Measurements from ENCODE around the gene MAMLD1. TPM values are rescaled to one million over a fixed set of nuclear protein-coding genes. Genes with fewer than 3 reads are reported as not detected.

The MAMLD1 gene
- total and polyA plus RNA-seq, 3 experiments from 2014 or later = 1.8 to 7.3 (median 6.2) TPM

GRCh38 chrX:150455215-150455608, 92.1 kb downstream of the MAMLD1 start:
- H3K4me1 ChIP-seq (ENCODE audit: insufficient read depth, low read length) = peaks cover 16% of the 10 kb centered on the region
- Mint-ChIP-seq H3K4me3 (no peak overlapping the region), H3K9me3 (no peaks in the 10 kb centered on the region), H3K4me1 (peaks cover 10 to 18% (median 11%) of the 10 kb centered on the region in 3 donors), H3K27ac (no peak overlapping the region), H3K27me3 (peaks cover 0 to 1% of the 10 kb centered on the region in 2 donors), H3K36me3 (peaks cover 0 to 8% (median 8%) of the 10 kb centered on the region in 3 donors)
- H3K9me3 ChIP-seq (ENCODE audit: low read length) = no peaks in the 10 kb centered on the region
- H3K36me3 ChIP-seq (ENCODE audit: insufficient read depth, low read length) = no peaks in the 10 kb centered on the region
- POLR2A ChIA-PET = no interaction called here
- H3K4me3 ChIP-seq (ENCODE audit: low read length) = no peak overlapping the region
- CTCF ChIA-PET = no interaction called here
- no peak for DNase-seq
- H3K27me3 ChIP-seq (ENCODE audit: insufficient read depth, low read length, poor library complexity, severe bottlenecking) = no peaks in the 10 kb centered on the region
- no peak overlapping the region for H3K27ac ChIP-seq (ENCODE audit: low read depth, low read length)

- Histone ChIP-seq H3K4me1 (ENCODE audit: insufficient read depth, low read length) (peaks cover 8% of the 10 kb centered on the region), H3K27me3 (ENCODE audit: insufficient read depth, low read length, poor library complexity, severe bottlenecking) (no peaks in the 10 kb centered on the region), H3K4me3 (ENCODE audit: low read length) (no peak overlapping the region), H3K27ac (ENCODE audit: low read depth, low read length) (no peak overlapping the region), H3K9me3 (ENCODE audit: low read length) (no peaks in the 10 kb centered on the region), H3K36me3 (ENCODE audit: insufficient read depth, low read length) (no peaks in the 10 kb centered on the region)
- H3K4me1 Mint-ChIP-seq = peaks cover 10 to 11% (median 11%) of the 10 kb centered on the region in 3 donors
- ChIA-PET POLR2A (no interaction called here), CTCF (no interaction called here)
- H3K27me3 Mint-ChIP-seq = peaks cover 0 to 3% of the 10 kb centered on the region in 2 donors
- H3K36me3 Mint-ChIP-seq = peaks cover 0 to 8% (median 8%) of the 10 kb centered on the region in 3 donors
- no peaks in the 10 kb centered on the region for H3K9me3 Mint-ChIP-seq
- no peak overlapping the region for H3K4me3 Mint-ChIP-seq
- peak overlapping the region in 1 of 8 donors; percentile 77 for H3K27ac Mint-ChIP-seq
- no peak for DNase-seq
Measured at GRCh38 chrX:150456466-150456865, 93.3 kb downstream of the MAMLD1 start.

GRCh38 chrX:150456941-150457340, 93.8 kb downstream of the MAMLD1 start:
- H3K27ac ChIP-seq (ENCODE audit: low read depth, low read length) = no peak overlapping the region
- peaks cover 8% of the 10 kb centered on the region for H3K4me1 ChIP-seq (ENCODE audit: insufficient read depth, low read length)
- peaks cover 10 to 11% (median 11%) of the 10 kb centered on the region in 3 donors for H3K4me1 Mint-ChIP-seq
- POLR2A ChIA-PET = no interaction called here
- H3K36me3 ChIP-seq (ENCODE audit: insufficient read depth, low read length) = no peaks in the 10 kb centered on the region
- no peaks in the 10 kb centered on the region for H3K27me3 ChIP-seq (ENCODE audit: insufficient read depth, low read length, poor library complexity, severe bottlenecking)
- H3K4me3 ChIP-seq (ENCODE audit: low read length) = no peak overlapping the region
- peaks cover 0 to 3% of the 10 kb centered on the region in 2 donors for H3K27me3 Mint-ChIP-seq
- H3K36me3 Mint-ChIP-seq = peaks cover 0 to 8% (median 8%) of the 10 kb centered on the region in 3 donors
- CTCF ChIA-PET = no interaction called here
- no peaks in the 10 kb centered on the region for H3K9me3 Mint-ChIP-seq
- H3K4me3 Mint-ChIP-seq = no peak overlapping the region
- no peak for DNase-seq
- H3K27ac Mint-ChIP-seq = no peak overlapping the region
- H3K9me3 ChIP-seq (ENCODE audit: low read length) = no peaks in the 10 kb centered on the region

DNA sequence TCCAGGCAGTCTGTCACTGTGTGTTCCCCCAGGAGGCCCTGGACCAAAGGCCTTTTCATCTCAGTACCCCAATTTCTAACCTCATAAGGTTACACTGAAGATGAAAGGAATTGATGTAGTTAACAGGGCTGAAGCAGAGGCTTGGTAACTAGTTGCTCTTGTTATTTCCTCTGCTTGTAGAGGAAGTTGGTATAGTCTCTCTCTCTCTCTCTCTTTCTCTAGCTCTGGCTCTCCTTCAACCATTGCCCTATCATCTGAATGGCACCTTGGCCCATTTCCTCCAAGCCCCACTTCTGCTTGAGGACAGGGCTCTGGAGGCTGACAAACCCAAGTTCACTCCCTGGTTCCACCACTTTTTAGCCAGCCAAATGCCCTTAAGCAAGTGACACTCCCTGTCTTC, 96.1 kb downstream of the MAMLD1 start:
- CTCF ChIA-PET = no interaction called here
- H3K9me3 Mint-ChIP-seq = no peaks in the 10 kb centered on the region
- POLR2A ChIA-PET = no interaction called here

GRCh38 chrX:150460063-150460462, 96.9 kb downstream of the MAMLD1 start:
- Histone ChIP-seq H3K9me3 (ENCODE audit: low read length) (no peaks in the 10 kb centered on the region), H3K4me3 (ENCODE audit: low read length) (no peak overlapping the region), H3K27me3 (ENCODE audit: insufficient read depth, low read length, poor library complexity, severe bottlenecking) (no peaks in the 10 kb centered on the region), H3K27ac (ENCODE audit: low read depth, low read length) (no peak overlapping the region), H3K36me3 (ENCODE audit: insufficient read depth, low read length) (no peaks in the 10 kb centered on the region), H3K4me1 (ENCODE audit: insufficient read depth, low read length) (peaks cover 8% of the 10 kb centered on the region)
- peaks cover 0 to 3% of the 10 kb centered on the region in 2 donors for H3K27me3 Mint-ChIP-seq
- H3K4me3 Mint-ChIP-seq = no peak overlapping the region
- H3K9me3 Mint-ChIP-seq = no peaks in the 10 kb centered on the region
- CTCF ChIA-PET = no interaction called here
- H3K4me1 Mint-ChIP-seq = peaks cover 10 to 11% (median 11%) of the 10 kb centered on the region in 3 donors
- no peak overlapping the region for H3K27ac Mint-ChIP-seq
- POLR2A ChIA-PET = no interaction called here
- DNase-seq = no peak
- H3K36me3 Mint-ChIP-seq = no peaks in the 10 kb centered on the region

More for the DNA sequence above, 96.1 kb downstream of the MAMLD1 start:
- H3K27ac ChIP-seq (ENCODE audit: low read depth, low read length) = no peak overlapping the region
- no peak for DNase-seq
- H3K36me3 ChIP-seq (ENCODE audit: insufficient read depth, low read length) = no peaks in the 10 kb centered on the region
- Mint-ChIP-seq H3K36me3 (no peaks in the 10 kb centered on the region), H3K27me3 (peaks cover 0 to 3% of the 10 kb centered on the region in 2 donors), H3K27ac (peak overlapping the region in 4 of 8 donors; percentile 15 to 96 (median 64)), H3K4me1 (peaks cover 10 to 11% (median 11%) of the 10 kb centered on the region in 3 donors), H3K4me3 (no peak overlapping the region)
- peaks cover 8% of the 10 kb centered on the region for H3K4me1 ChIP-seq (ENCODE audit: insufficient read depth, low read length)
- no peaks in the 10 kb centered on the region for H3K9me3 ChIP-seq (ENCODE audit: low read length)
- no peaks in the 10 kb centered on the region for H3K27me3 ChIP-seq (ENCODE audit: insufficient read depth, low read length, poor library complexity, severe bottlenecking)
- no peak overlapping the region for H3K4me3 ChIP-seq (ENCODE audit: low read length)

DNA sequence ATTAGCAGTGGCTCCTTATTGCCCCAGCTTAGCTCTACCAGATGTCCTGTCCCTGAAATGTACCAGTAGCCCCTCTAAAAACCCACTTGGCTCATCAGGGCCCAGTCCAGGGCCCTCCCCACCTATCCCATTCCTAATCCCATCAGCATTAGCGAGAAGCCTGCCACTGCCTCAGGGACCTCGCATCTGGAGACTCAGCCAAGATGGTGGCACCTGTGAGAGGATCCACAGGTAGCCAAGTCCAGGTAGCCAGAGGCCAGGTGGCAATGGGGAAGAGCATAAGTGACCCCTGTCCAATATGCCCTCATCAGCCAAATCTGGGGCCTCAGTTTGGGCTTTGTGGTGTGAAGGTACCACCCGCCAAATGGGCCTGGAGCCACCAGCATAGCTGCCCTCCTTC, 97.7 kb downstream of the MAMLD1 start:
- no peaks in the 10 kb centered on the region for H3K9me3 ChIP-seq (ENCODE audit: low read length)
- Mint-ChIP-seq H3K27ac (no peak overlapping the region), H3K4me3 (no peak overlapping the region), H3K27me3 (peaks cover 0 to 3% of the 10 kb centered on the region in 2 donors), H3K4me1 (peaks cover 10 to 11% (median 11%) of the 10 kb centered on the region in 3 donors), H3K9me3 (no peaks in the 10 kb centered on the region), H3K36me3 (no peaks in the 10 kb centered on the region)
- H3K4me1 ChIP-seq (ENCODE audit: insufficient read depth, low read length) = peaks cover 8% of the 10 kb centered on the region
- no peak overlapping the region for H3K27ac ChIP-seq (ENCODE audit: low read depth, low read length)
- ChIA-PET POLR2A (no interaction called here), CTCF (no interaction called here)
- H3K27me3 ChIP-seq (ENCODE audit: insufficient read depth, low read length, poor library complexity, severe bottlenecking) = no peaks in the 10 kb centered on the region
- H3K36me3 ChIP-seq (ENCODE audit: insufficient read depth, low read length) = no peaks in the 10 kb centered on the region
- H3K4me3 ChIP-seq (ENCODE audit: low read length) = no peak overlapping the region
- DNase-seq = no peak

DNA sequence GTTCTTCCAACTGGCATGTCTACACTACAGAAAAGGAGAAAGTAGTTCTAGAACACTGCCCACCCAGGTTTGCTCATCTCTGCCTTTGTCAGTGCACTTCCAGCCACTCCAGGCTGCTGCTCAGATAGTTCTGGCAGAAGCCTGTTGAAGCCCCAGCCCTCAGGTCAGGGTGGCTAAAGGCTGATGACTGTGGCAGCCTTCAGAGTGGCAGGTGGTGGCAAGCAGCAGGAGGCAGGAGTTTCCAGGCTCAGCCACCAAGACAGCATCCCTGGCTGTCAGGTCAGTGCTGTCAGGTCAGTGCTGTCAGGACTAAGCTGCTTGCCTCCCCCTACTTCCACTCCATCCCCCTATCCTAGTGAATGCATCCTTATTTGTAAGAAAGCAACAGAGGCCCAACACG, 100.4 kb downstream of the MAMLD1 start:
- POLR2A ChIA-PET = no interaction called here
- Histone ChIP-seq H3K27me3 (ENCODE audit: insufficient read depth, low read length, poor library complexity, severe bottlenecking) (no peaks in the 10 kb centered on the region), H3K36me3 (ENCODE audit: insufficient read depth, low read length) (no peaks in the 10 kb centered on the region)

DNA sequence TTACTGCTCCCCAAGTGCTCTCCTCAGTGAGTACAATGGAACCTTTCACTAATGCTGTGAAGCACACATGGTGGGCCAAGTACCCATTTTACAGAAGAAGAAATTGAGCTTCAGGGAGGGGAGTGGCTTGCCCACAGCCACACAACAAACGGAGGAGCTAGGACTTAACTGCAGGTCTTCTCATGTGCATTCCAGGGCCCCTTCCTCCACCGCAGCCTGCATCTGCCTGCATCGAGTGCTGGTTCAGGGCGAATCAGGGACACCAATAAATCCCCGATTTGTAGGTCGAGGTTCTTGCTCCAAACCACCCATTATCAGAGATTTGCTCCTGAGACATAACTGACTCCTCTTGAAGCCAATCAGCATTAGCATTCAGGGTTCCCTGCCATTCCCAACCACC, 100.9 kb downstream of the MAMLD1 start:
- H3K9me3 ChIP-seq (ENCODE audit: low read length) = no peaks in the 10 kb centered on the region
- Mint-ChIP-seq H3K4me3 (no peak overlapping the region), H3K27me3 (peaks cover 0 to 2% of the 10 kb centered on the region in 2 donors), H3K27ac (no peak overlapping the region), H3K36me3 (no peaks in the 10 kb centered on the region), H3K9me3 (no peaks in the 10 kb centered on the region), H3K4me1 (peaks cover 6% of the 10 kb centered on the region in 3 donors)
- DNase-seq = no peak
- no peak overlapping the region for H3K27ac ChIP-seq (ENCODE audit: low read depth, low read length)
- POLR2A ChIA-PET = no interaction called here
- CTCF ChIA-PET = no interaction called here
- no peaks in the 10 kb centered on the region for H3K36me3 ChIP-seq (ENCODE audit: insufficient read depth, low read length)
- no peaks in the 10 kb centered on the region for H3K27me3 ChIP-seq (ENCODE audit: insufficient read depth, low read length, poor library complexity, severe bottlenecking)
- H3K4me3 ChIP-seq (ENCODE audit: low read length) = no peak overlapping the region
- peaks cover 5% of the 10 kb centered on the region for H3K4me1 ChIP-seq (ENCODE audit: insufficient read depth, low read length)

More for the DNA sequence above, 100.4 kb downstream of the MAMLD1 start:
- Mint-ChIP-seq H3K27me3 (peaks cover 0 to 2% of the 10 kb centered on the region in 2 donors), H3K27ac (no peak overlapping the region), H3K9me3 (no peaks in the 10 kb centered on the region), H3K4me3 (no peak overlapping the region), H3K36me3 (no peaks in the 10 kb centered on the region), H3K4me1 (peaks cover 10 to 11% (median 10%) of the 10 kb centered on the region in 3 donors)
- Histone ChIP-seq H3K27ac (ENCODE audit: low read depth, low read length) (no peak overlapping the region), H3K4me3 (ENCODE audit: low read length) (no peak overlapping the region), H3K4me1 (ENCODE audit: insufficient read depth, low read length) (peaks cover 8% of the 10 kb centered on the region), H3K9me3 (ENCODE audit: low read length) (no peaks in the 10 kb centered on the region)
- CTCF ChIA-PET = no interaction called here
- no peak for DNase-seq

DNA sequence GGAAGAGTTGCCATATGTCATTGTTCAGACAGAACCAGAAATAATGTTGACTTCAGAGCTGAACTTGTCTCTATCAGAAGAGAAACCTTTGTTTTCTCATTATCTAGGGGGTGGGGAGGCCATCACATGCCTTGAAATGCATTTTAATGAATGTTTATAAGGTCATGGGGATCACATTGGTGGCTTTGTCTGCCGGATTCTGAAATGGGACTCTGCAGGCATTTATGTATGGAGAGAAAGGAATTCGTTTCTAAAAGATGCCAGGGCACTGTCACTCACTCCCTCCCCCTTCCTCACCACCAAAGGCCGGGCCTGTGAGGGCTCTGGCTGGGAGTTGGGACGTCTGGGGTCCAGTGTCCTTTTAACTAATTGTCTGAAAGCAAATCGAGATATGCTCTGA, 102.2 kb downstream of the MAMLD1 start:
- H3K4me3 ChIP-seq (ENCODE audit: low read length) = no peak overlapping the region
- no peaks in the 10 kb centered on the region for H3K36me3 Mint-ChIP-seq
- H3K36me3 ChIP-seq (ENCODE audit: insufficient read depth, low read length) = no peaks in the 10 kb centered on the region
- H3K27me3 Mint-ChIP-seq = peaks cover 0 to 2% of the 10 kb centered on the region in 2 donors
- no peaks in the 10 kb centered on the region for H3K27me3 ChIP-seq (ENCODE audit: insufficient read depth, low read length, poor library complexity, severe bottlenecking)
- no peaks in the 10 kb centered on the region for H3K4me1 Mint-ChIP-seq
- POLR2A ChIA-PET = no interaction called here
- H3K9me3 Mint-ChIP-seq = no peaks in the 10 kb centered on the region
- no peak overlapping the region for H3K27ac Mint-ChIP-seq
- CTCF ChIA-PET = no interaction called here
- H3K4me1 ChIP-seq (ENCODE audit: insufficient read depth, low read length) = no peaks in the 10 kb centered on the region
- no peak for DNase-seq
- H3K27ac ChIP-seq (ENCODE audit: low read depth, low read length) = no peak overlapping the region
- H3K4me3 Mint-ChIP-seq = no peak overlapping the region
- no peaks in the 10 kb centered on the region for H3K9me3 ChIP-seq (ENCODE audit: low read length)
